Measurements from ENCODE around the gene POU2AF1.
"Not testable (repeated sequence)": the region's sequence is repeated elsewhere in the genome, so short reads cannot be mapped to it uniquely, and the experiment has no call there.

The POU2AF1 gene

DNA sequence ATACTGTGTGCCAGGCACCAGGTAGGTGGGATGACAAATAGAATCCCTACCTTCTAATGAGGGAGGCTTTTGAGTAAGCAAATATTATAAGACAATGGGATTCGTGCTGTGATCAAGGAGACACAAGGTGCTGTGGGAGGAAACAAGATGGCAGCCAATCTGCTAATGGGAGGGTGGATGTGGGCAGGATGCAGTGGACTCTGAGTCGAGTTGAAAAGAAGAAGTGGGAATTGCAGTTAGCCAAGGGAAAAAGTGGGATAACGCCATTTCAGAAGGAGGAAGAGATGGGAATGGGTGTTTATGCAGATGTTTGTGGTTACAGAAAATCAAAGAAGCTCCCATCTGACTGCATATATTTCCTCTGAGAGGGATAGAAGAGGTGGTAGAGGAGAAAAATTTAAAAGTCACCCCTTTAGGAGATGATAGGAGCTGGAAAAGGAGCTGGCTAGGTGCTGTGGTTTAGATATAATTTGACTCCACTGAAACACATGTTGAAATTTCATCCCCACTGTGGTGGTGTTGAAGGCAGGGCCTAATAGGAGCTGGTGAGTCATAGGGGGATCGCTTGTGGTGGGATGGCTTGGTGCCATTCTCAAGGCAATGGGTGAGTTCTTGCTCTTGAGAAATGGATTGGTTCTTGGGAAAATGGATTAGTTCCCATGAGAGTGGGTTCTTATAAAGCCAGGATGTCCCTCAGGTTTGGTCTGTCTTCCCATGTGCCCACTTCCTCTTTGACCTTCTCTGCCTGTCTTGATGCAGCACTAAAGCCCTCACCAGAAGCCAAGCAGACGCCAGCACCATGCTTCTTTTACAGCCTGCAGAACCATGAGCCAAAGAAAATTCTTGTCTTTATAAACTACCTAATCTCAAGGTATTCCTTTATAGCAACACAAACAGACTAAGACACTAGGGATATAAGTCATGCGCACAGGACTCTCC lies 30.0 kb upstream of the POU2AF1 start:
- DNase-seq, result no peak

DNA sequence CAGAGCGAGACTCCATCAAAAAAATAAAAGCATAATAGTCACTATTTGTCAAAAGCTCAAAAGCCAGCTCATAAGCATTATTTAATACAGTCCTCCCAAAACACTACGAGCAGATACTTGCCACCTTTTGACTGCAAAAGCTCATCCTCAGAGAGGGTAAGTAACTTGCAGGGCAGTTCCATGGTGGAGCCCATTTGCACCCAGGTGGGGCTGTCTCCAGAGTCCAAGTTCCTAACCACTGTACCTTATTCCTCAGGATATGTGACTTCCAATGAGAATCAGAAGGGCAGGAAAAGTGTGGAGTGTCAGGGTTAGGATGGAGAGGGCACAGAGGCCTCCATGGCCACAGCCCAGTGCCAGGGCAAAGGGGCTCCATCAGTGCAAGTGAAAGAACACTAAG lies 28.6 kb upstream of the POU2AF1 start:
- DNase-seq, result no peak

GRCh38 chr11:111406589-111406988 lies 27.5 kb upstream of the POU2AF1 start:
- DNase-seq, result no peak

GRCh38 chr11:111406091-111406490 lies 27.0 kb upstream of the POU2AF1 start:
- no peak for DNase-seq

- no peak for DNase-seq
Observed at GRCh38 chr11:111405551-111405950, 26.5 kb upstream of the POU2AF1 start.

GRCh38 chr11:111403051-111403726 lies 24.1 kb upstream of the POU2AF1 start:
- no peak for DNase-seq

- DNase-seq, result no peak
Observed at GRCh38 chr11:111402411-111402810, 23.3 kb upstream of the POU2AF1 start.

DNA sequence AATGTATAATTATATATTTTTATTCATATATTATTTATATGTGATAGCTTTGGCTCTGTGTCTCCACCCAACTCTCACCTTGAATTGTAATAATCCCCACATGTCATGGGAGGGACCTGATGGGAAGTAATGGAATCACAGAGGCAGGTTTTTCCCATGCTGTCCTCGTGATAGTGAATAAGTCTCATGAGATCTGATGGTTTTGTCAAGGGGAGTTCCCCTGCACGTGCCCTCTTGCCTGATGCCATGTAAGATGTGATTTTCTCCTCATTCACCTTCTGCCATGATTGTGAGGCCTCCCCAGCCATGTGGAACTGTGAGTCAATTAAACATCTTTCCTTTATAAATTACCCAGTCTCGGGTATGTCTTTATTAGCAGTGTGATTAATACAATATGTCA lies 22.9 kb upstream of the POU2AF1 start:
- not testable (repeated sequence) for DNase-seq

GRCh38 chr11:111400595-111400994 lies 21.5 kb upstream of the POU2AF1 start:
- DNase-seq, result no peak

- no peak for DNase-seq
Observed at GRCh38 chr11:111399187-111400031, 20.3 kb upstream of the POU2AF1 start.

- DNase-seq, result no peak
Observed at GRCh38 chr11:111397034-111397433, 18.0 kb upstream of the POU2AF1 start.

DNA sequence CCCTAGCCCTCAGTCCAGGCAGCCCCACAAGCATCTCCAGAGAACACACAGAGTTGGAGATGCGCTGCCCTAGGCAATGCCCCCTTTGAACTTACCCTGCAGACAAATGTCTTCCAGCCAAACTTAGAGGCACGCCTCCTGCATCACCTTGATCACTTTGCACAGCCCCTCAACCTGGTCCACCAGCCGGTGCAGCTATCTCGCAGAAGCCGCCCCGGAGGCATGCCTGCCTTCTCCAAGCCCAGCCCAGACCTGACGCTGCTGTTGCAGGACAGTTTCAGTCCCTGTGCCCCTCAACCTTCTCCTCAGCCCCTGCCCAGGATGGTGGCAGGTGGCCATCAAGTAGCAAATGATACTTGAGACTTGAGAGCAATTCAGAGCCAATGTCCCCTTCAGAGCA lies 16.7 kb upstream of the POU2AF1 start:
- no peak for DNase-seq

GRCh38 chr11:111395081-111395480 lies 16.0 kb upstream of the POU2AF1 start:
- no peak for DNase-seq

DNA sequence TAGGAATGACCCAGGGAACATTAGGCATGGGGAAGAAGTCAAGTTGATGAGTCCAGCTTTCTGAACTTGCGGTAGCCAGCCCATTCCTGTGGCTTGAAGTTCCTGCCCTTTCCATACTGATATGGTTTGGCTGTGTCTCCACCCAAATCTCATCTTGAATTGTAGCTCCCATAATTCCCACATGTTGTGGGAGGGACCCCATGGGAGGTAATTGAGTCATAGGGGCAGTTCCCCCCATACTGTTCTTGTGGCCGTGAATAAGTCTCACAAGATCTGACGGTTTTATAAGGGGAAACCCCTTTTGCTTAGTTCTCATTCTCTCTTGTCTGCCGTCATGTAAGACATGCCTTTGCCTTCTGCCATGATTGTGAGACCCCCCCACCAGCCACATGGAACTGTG lies 15.1 kb upstream of the POU2AF1 start:
- DNase-seq, result not testable (repeated sequence)

DNA sequence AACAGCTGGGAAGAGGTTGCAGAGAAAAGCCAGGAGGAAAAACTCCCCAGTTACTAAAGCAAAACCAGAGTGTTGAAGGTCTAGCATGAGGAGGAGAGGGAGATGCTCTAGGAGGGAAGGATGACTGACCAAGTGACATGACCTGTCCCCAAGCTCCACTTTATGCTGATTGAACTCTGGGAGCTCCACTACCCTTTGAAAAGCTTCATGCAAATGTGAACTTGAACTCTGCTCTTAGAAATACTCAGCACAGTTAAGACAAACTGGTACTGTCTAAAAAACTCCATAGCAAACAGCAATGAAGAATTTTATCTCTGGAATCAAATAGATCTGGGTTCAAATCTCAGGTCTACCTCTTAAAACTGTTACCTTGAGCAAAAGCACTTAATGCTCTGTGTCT lies 14.5 kb upstream of the POU2AF1 start:
- DNase-seq, result no peak

DNA sequence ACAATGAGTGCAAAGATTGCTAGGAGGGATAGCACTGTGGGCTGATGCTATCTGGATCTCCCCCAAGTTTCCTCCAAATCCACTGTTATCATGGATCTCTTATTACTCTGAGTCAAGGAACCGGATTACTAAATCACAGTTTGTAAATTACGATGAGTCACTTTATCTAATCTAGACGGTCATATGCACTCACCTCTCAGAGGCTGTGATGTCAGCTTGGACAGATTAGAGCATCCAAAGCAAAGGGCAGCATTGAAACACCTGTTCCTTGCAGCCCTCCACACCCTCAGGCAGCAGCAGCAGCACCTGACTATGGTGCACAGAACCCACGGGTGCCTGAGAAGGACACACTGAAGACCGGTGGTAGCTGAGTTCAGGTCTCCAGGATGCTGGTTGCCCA lies 14.0 kb upstream of the POU2AF1 start:
- DNase-seq, result no peak

GRCh38 chr11:111392552-111392951 lies 13.5 kb upstream of the POU2AF1 start:
- no peak for DNase-seq

DNA sequence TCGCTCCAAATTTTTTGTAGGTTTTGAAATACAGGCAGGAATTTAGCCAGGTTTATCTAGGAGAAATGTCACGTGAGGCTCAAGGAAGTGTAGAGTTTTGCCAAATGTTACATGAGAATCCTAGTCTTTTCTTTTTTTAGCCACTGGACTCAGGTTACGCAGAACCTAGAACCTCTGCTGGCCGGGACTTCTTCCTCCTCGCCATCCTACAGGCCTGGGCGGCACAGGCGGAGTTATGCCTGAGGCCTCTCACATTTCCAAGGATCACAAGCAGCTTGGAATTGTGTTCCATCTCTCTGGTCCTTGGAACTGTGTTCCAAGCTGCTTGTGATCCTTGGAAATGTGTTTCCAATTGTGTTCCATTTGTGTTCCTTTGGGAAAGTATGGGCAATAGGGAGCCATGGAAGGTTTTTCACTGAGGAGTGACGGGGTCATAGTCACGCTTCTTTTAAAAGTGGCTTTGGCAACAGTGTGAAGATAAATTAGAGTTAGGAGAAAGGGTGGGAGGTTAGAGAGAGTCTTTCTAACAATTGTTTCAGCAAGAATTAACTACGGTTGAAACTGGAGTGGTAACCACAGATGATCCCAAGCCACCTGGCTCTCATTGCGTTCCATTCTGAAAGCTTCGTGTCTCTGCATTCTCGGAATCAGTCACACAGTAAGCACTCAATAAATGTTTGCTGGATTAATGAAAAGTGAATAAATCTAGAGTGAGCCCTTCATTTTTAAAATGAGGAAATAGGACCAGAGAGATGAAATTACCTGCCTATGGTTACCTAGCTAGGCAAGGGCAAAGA lies 12.5 kb upstream of the POU2AF1 start:
- DNase-seq, result no peak

GRCh38 chr11:111388842-111389241 lies 9.8 kb upstream of the POU2AF1 start:
- no peak for DNase-seq

- DNase-seq, result no peak
Observed at GRCh38 chr11:111388420-111388819, 9.3 kb upstream of the POU2AF1 start.

- no peak for DNase-seq
Observed at GRCh38 chr11:111387363-111387762, 8.3 kb upstream of the POU2AF1 start.

GRCh38 chr11:111386611-111387150 lies 7.6 kb upstream of the POU2AF1 start:
- no peak for DNase-seq

All from CD4-positive, alpha-beta T cell treated with Interleukin-17A for 4 hours (primary cell).